DOHH2 (cell line): ENCODE results near the gene SHC3.

Experiments
- CTCF ChIP-seq: fragments of 200-600 bp; sonication (generic); IDR thresholded peaks from one replicate; pipeline ENCODE4 v1.5.1; 2014; ENCODE audit warnings: antibody characterized with exemption, mild to moderate bottlenecking, low read depth, low read length; ENCODE audit not compliant: poor library complexity, severe bottlenecking
- EZH2phosphoT487 ChIP-seq: fragments of 200-600 bp; sonication (generic); IDR thresholded peaks from 2 replicates; pipeline ENCODE4 v1.6.1; 2017; ENCODE audit warnings: borderline replicate concordance, mild to moderate bottlenecking, antibody characterized with exemption, low read length, moderate library complexity, mixed read lengths

- no peak for TF ChIP-seq CTCF
- no peak for TF ChIP-seq EZH2phosphoT487
These were observed 89.4 kb downstream of the SHC3 start for GRCh38 chr9:89089176-89089575.
